Hepatocyte (in vitro differentiated cells): ENCODE results near the gene CYS1.

Source experiments
- CTCF ChIP-seq: fragments of 200-600 bp; sonication (generic); IDR thresholded peaks from 2 replicates; pipeline ENCODE4 v1.5.1; 2016; ENCODE audit warnings: antibody characterized with exemption, mild to moderate bottlenecking; ENCODE audit not compliant: poor library complexity
- EZH2 ChIP-seq: fragments of 200-600 bp; sonication (generic); IDR thresholded peaks from 2 replicates; pipeline ENCODE4 v1.6.1; 2016; ENCODE audit warnings: antibody characterized with exemption, mild to moderate bottlenecking, borderline replicate concordance
- EZH2phosphoT487 ChIP-seq: fragments of 200-600 bp; sonication (generic); IDR thresholded peaks from one replicate; pipeline ENCODE4 v1.6.1; 2018; ENCODE audit warnings: antibody characterized with exemption, mild to moderate bottlenecking, low read depth, moderate library complexity; ENCODE audit not compliant: unreplicated experiment, severe bottlenecking

GRCh38 chr2:10086950-10087349 is 6.7 kb upstream of the CYS1 start:
- no peak for TF ChIP-seq CTCF
- TF ChIP-seq EZH2phosphoT487 = no peak
- no peak for TF ChIP-seq EZH2
